Measurements from ENCODE around the gene NCDN.

The NCDN gene

DNA sequence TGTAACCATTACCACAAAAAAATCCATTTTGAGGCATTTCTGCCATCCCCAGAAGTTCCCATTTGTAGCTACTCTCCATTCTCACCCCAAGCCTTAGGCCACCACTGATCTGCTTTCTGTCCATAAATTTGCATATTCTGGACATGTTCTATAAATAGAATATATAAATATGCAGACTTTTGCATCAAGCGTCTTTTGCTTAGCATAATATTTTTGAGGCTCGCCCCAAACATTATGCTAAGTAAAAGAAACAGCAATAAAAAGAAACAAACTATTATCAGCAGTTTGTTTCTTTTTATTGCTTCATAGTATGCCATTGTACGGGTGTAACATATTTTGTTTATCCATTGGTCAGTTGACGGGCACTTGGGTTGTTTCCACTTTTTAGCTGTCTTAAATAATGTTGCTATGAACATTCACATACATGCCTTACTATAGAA lies 23.4 kb downstream of the NCDN start:
- TF ChIP-seq, protein P1, sequence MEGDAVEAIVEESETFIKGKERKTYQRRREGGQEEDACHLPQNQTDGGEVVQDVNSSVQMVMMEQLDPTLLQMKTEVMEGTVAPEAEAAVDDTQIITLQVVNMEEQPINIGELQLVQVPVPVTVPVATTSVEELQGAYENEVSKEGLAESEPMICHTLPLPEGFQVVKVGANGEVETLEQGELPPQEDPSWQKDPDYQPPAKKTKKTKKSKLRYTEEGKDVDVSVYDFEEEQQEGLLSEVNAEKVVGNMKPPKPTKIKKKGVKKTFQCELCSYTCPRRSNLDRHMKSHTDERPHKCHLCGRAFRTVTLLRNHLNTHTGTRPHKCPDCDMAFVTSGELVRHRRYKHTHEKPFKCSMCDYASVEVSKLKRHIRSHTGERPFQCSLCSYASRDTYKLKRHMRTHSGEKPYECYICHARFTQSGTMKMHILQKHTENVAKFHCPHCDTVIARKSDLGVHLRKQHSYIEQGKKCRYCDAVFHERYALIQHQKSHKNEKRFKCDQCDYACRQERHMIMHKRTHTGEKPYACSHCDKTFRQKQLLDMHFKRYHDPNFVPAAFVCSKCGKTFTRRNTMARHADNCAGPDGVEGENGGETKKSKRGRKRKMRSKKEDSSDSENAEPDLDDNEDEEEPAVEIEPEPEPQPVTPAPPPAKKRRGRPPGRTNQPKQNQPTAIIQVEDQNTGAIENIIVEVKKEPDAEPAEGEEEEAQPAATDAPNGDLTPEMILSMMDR (IDR thresholded peaks at IDR 0.05), result no peak

DNA sequence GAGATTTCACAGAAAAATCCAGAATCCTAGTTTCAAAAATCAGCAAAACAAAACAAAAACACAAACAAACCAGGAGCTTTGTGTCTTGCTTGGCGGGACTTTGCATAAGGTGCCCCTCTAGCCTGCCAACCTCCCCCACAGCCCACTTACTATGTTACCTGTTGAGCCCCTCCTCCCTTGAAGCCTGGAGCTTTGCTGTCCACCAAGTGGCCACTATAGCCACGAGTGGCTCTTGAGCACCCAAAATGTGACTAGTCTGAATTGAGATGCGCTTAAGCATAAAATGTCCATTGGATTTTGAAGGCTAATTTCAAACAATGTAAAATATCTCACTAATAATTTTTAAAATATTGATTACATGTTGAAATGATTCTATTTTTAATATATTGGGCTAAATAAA lies 27.7 kb downstream of the NCDN start:
- TF ChIP-seq, protein P1 (IDR thresholded peaks at IDR 0.05), result no peak

DNA sequence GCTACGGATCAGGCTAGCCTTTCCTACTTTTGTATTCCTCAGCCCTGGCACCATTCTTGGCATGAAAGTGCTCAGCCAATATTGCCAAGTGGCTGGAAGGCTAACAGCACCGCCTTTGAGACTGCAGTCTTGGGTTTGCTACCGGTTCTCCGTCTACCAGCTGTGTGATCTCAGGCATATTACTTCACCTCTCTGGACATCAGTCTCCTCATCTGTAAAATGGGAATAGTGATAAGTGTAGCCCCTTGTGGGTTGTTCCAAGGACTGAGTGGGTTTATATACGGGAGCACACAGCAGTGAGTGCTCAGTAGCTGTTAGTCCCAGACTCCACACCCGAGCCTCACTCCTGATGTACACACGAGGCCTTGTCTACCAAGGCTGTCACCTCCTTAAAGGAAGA lies 29.2 kb downstream of the NCDN start:
- TF ChIP-seq, protein P1 (IDR thresholded peaks at IDR 0.05), result no peak

DNA sequence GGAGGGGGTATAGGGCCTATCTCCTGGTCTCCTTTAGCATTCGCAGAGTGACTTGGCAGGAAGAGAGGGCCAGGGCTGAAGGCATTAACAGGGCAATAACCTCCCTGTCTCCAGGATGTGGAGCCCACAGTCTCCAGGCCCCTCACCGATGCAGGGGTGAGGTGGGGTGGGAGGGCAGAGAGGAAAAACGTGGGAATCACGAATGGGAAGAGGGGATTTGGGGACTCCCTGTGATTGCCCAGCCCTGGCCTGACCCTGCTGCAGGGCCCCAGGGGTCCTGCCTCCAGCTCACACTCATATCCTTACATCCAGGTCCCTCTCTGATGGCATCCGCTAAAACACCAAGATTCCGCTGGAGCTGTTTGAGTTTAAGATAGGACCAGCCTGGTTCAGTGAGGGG lies 30.1 kb downstream of the NCDN start:
- TF ChIP-seq, protein P1 (IDR thresholded peaks at IDR 0.05), result no peak

DNA sequence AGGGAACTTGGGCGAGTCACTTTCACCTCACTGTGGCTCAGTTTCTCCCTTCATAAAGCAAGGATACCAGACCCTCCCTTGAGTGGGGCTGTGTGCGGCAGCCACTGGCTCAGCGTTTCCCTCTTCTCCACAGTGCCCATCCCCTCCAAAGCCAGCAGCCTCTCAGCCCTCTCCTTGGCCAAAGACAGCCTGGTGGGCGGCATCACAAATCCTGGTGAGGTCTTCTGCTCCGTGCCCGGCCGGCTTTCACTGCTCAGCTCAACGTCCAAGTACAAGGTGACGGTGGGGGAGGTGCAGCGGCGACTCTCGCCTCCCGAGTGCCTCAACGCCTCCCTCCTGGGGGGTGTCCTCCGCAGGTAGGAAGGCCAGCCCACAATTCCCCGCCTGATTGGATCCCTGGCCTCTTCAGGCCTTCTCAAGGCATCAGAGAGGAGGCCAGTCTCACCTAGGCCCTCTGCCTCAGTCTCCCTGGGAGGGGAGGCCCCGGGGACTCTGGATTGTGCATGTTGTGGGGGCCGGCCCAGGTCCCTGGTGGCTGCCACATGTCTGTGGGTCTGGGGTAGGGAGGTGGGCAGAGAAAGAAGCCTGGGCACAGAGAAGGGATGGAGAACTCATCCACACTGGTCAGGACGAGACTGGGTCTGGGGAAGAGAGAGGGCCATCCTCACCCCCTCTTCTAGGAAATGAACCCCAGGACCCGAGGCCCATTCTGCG lies 30.8 kb downstream of the NCDN start:
- TF ChIP-seq, protein P1 (IDR thresholded peaks at IDR 0.05), result no peak

DNA sequence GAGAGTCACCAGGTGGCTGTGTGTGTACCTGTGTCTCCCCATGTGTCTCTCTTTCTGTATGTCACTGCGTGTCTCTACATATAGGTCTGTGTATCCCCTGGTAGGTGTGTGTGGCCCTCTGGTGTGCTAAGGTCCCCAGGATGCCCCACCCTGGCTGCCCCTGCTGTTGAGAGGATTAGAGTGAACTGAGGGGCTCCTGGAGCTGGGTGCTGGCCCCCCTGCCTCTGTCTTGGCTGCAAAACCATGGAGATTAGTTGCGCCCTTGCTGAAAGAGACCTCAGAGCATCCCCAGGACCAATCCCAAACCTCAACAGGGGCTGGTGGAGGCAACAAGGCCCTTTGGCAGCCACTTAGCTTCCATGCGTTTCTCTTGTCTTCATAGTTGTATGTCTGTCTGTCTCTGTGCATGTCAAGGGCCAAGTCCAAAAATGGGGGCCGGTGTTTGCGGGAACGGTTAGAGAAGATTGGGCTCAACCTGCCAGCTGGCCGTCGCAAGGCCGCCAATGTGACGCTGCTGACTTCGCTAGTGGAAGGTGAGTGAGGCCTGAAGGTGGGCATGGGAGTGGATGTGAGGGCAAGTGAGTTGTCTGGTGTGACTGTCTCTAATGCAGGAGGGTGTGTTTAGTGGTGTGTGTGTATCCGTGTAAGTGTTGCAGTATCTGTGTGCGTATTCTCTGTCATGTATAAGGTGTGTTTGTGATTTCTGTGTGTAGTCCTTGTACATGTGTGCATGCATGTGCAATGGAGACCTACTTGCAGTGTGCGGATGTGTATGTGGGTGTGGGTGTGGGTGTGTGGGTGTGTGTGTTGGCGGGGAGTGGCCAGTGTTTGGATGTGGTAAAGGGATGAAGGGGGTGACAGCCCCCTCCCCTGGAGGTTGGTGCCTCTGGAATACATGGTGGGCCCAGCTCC lies 32.2 kb downstream of the NCDN start:
- TF ChIP-seq, protein P1 (IDR thresholded peaks at IDR 0.05), result no peak

DNA sequence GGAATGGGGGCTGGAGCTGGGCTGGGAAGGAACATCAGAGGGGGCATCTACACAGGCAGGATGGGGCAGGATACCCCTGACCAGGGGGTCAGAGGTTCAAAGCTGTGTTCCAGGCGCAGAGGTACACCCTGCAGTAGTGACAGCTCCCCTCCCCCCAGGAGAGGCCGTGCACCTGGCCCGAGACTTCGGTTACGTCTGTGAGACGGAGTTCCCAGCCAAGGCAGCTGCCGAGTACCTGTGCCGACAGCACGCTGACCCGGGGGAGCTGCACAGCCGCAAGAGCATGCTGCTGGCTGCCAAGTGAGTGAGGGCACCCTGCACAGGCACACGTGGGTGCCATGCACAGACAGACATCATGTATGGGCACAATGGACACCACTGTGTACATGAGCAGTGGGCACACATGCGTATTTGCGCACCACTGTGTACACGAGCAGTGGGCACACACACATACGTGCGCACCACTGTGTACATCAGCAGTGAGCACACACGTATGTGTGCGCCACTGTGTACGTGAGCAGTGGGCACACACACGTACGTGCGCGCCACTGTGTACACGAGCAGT lies 33.0 kb downstream of the NCDN start:
- TF ChIP-seq, protein P1 (IDR thresholded peaks at IDR 0.05), result no peak

Data from LNCAP (cell line).